ENCODE data around the gene GALNT10. TPM values are rescaled to one million over a fixed set of nuclear protein-coding genes. Genes with fewer than 3 reads are reported as not detected.

Gene GALNT10
- total RNA-seq, 1 donor from 2014 or later = 4.8 TPM

- Mint-ChIP-seq H3K4me1 (ENCODE audit: low read depth, unreplicated experiment) (peaks cover 32% of the 10 kb centered on the region), H3K27ac (ENCODE audit: unreplicated experiment) (no peak overlapping the region), H3K4me3 (ENCODE audit: unreplicated experiment) (no peak overlapping the region), H3K27me3 (ENCODE audit: unreplicated experiment) (peaks cover 2% of the 10 kb centered on the region), H3K9me3 (ENCODE audit: unreplicated experiment) (peaks cover 6% of the 10 kb centered on the region), H3K36me3 (ENCODE audit: unreplicated experiment) (no peaks in the 10 kb centered on the region)
- no peak for DNase-seq
- no peak for TF ChIP-seq CTCF (IDR thresholded peaks at IDR 0.05; ENCODE audit: partially characterized antibody, unreplicated experiment)
These were observed 23.4 kb upstream of the GALNT10 start for GRCh38 chr5:154166901-154167791.

GRCh38 chr5:154168395-154168794 is 22.1 kb upstream of the GALNT10 start:
- Mint-ChIP-seq H3K36me3 (ENCODE audit: unreplicated experiment) (no peaks in the 10 kb centered on the region), H3K9me3 (ENCODE audit: unreplicated experiment) (peaks cover 3% of the 10 kb centered on the region), H3K27ac (ENCODE audit: unreplicated experiment) (no peak overlapping the region), H3K27me3 (ENCODE audit: unreplicated experiment) (peaks cover 2% of the 10 kb centered on the region), H3K4me3 (ENCODE audit: unreplicated experiment) (no peak overlapping the region), H3K4me1 (ENCODE audit: low read depth, unreplicated experiment) (peaks cover 24% of the 10 kb centered on the region)
- no peak for DNase-seq
- no peak for TF ChIP-seq CTCF (IDR thresholded peaks at IDR 0.05; ENCODE audit: partially characterized antibody, unreplicated experiment)

GRCh38 chr5:154172785-154173184 is 17.7 kb upstream of the GALNT10 start:
- DNase-seq = no peak
- TF ChIP-seq CTCF (IDR thresholded peaks at IDR 0.05; ENCODE audit: partially characterized antibody, unreplicated experiment) = no peak
- peaks cover 7% of the 10 kb centered on the region for H3K4me1 Mint-ChIP-seq (ENCODE audit: low read depth, unreplicated experiment)
- no peaks in the 10 kb centered on the region for H3K27me3 Mint-ChIP-seq (ENCODE audit: unreplicated experiment)
- no peak overlapping the region for H3K4me3 Mint-ChIP-seq (ENCODE audit: unreplicated experiment)
- H3K27ac Mint-ChIP-seq (ENCODE audit: unreplicated experiment) = no peak overlapping the region
- H3K36me3 Mint-ChIP-seq (ENCODE audit: unreplicated experiment) = no peaks in the 10 kb centered on the region
- peaks cover 1% of the 10 kb centered on the region for H3K9me3 Mint-ChIP-seq (ENCODE audit: unreplicated experiment)

GRCh38 chr5:154174091-154174490 is 16.4 kb upstream of the GALNT10 start:
- Mint-ChIP-seq H3K27me3 (ENCODE audit: unreplicated experiment) (no peaks in the 10 kb centered on the region), H3K4me1 (ENCODE audit: low read depth, unreplicated experiment) (peaks cover 7% of the 10 kb centered on the region), H3K27ac (ENCODE audit: unreplicated experiment) (no peak overlapping the region), H3K36me3 (ENCODE audit: unreplicated experiment) (no peaks in the 10 kb centered on the region), H3K9me3 (ENCODE audit: unreplicated experiment) (peaks cover 2% of the 10 kb centered on the region), H3K4me3 (ENCODE audit: unreplicated experiment) (no peak overlapping the region)
- TF ChIP-seq CTCF (IDR thresholded peaks at IDR 0.05; ENCODE audit: partially characterized antibody, unreplicated experiment) = no peak
- DNase-seq = no peak

GRCh38 chr5:154176181-154176580 is 14.4 kb upstream of the GALNT10 start:
- Mint-ChIP-seq H3K27ac (ENCODE audit: unreplicated experiment) (no peak overlapping the region), H3K4me1 (ENCODE audit: low read depth, unreplicated experiment) (peaks cover 7% of the 10 kb centered on the region), H3K4me3 (ENCODE audit: unreplicated experiment) (no peak overlapping the region), H3K27me3 (ENCODE audit: unreplicated experiment) (no peaks in the 10 kb centered on the region), H3K9me3 (ENCODE audit: unreplicated experiment) (peaks cover 2% of the 10 kb centered on the region), H3K36me3 (ENCODE audit: unreplicated experiment) (no peaks in the 10 kb centered on the region)
- TF ChIP-seq CTCF (IDR thresholded peaks at IDR 0.05; ENCODE audit: partially characterized antibody, unreplicated experiment) = no peak
- no peak for DNase-seq
